Cardiac muscle cell (in vitro differentiated cells and primary cell): ENCODE results near the gene COL23A1. TPM values are rescaled to one million over a fixed set of nuclear protein-coding genes. Genes with fewer than 3 reads are reported as not detected.

Experiments used
- DNase-seq, 2 donors: peaks; one replicate each; pipeline versions ENCODE4 v3.0.0 to v3.0.0-alpha.2; 2010 to 2017; ENCODE audit warnings: low read depth in 1 of 2, low spot score in 1 of 2
- H3K27ac ChIP-seq: fragments of 200-600 bp; sonication (generic); 2 replicates; pipeline ENCODE4 v1.5.1; 2016
- H3K27me3 ChIP-seq: fragments of 200-600 bp; sonication (generic); 2 replicates; pipeline ENCODE4 v1.6.0; 2016; ENCODE audit warnings: control low read depth
- H3K36me3 ChIP-seq: fragments of 200-600 bp; sonication (generic); 2 replicates; pipeline ENCODE4 v1.5.1; 2016; ENCODE audit warnings: control low read depth
- H3K4me1 ChIP-seq: fragments of 200-600 bp; sonication (generic); 2 replicates; pipeline ENCODE4 v1.8.1; 2017; ENCODE audit warnings: low read depth, mild to moderate bottlenecking, mixed run types
- H3K4me3 ChIP-seq: fragments of 200-600 bp; sonication (generic); 2 replicates; pipeline ENCODE4 v1.5.1; 2016; ENCODE audit warnings: mild to moderate bottlenecking
- H3K9me3 ChIP-seq: fragments of 200-600 bp; sonication (generic); 2 replicates; pipeline ENCODE4 v1.5.1; 2017; ENCODE audit warnings: low read depth, mild to moderate bottlenecking, control low read depth
- CTCF ChIP-seq: IDR thresholded peaks from 2 replicates; pipeline ENCODE4 v1.5.1; 2012; ENCODE audit warnings: low read depth, mild to moderate bottlenecking, low read length
- polyA plus RNA-seq: library from polyadenylated mRNA; unstranded; fragments of >200 nt; fragmentation: Nextera tagmentation; extraction: Ambion mirVana; gene quantifications from 2 replicates; pipeline ENCODE4 v1.2.1, GENCODE V29; 2016
- total RNA-seq: library from RNA; depleted of rRNA; stranded (reverse); fragments of >200 nt; gene quantifications from 2 replicates; pipeline ENCODE4 v1.2.3, GENCODE V29; 2016

The COL23A1 gene
- total and polyA plus RNA-seq, 2 experiments from 2014 or later = 28.9 to 43.0 TPM

DNA sequence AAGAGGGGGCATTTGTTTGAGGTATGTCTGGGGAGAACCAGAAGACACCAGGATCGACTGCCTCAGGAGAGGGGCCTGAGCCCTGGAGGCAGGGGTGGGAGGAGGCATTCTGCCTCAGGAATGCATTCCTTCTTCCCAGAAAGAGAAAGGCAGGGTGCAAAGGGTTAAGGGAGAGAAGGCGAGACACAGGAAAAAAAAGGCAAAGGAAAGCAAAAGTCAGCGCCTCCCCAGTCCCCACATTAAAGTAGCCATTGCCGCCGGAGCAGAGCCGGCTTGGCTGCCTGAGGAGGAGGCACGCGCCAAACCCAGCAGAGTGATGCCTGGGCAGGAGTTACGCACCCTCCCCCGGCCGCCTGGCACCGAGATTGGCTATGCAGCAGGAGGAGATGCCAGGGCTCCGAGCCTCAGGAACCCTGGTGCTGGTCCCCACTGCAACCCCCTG lies 233.7 kb downstream of the COL23A1 start:
- Histone ChIP-seq H3K4me1 (peaks cover 13% of the 10 kb centered on the region), H3K36me3 (no peaks in the 10 kb centered on the region), H3K27ac (no peak overlapping the region), H3K27me3 (no peaks in the 10 kb centered on the region), H3K4me3 (no peak overlapping the region), H3K9me3 (no peaks in the 10 kb centered on the region)
- TF ChIP-seq CTCF = no peak
- DNase-seq = no peak

- H3K4me3 ChIP-seq = no peak overlapping the region
- H3K9me3 ChIP-seq = no peaks in the 10 kb centered on the region
- no peaks in the 10 kb centered on the region for H3K27me3 ChIP-seq
- no peak for DNase-seq
- no peak overlapping the region for H3K27ac ChIP-seq
- peaks cover 13% of the 10 kb centered on the region for H3K4me1 ChIP-seq
- no peak for TF ChIP-seq CTCF
- H3K36me3 ChIP-seq = no peaks in the 10 kb centered on the region
These were observed 234.5 kb downstream of the COL23A1 start for GRCh38 chr5:178355671-178356070.

DNA sequence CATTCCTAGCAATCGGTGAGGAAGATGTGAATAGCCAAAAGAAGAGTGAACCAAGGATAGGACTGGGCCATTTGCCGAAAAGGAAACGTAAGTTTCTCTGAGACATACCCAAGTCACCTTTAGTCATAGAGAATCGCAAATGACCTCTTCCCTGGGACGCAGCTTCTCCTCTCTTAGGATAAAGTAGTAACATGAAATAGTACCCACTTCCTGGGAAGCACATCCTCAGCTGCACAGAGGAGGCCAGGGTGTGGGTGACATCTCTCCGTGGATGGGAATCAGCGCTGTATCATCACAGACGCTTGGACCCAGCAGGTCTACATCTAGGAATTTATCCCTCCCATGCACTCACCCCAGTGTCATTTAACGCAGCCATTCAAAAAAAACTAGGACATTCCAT lies 236.7 kb downstream of the COL23A1 start:
- no peaks in the 10 kb centered on the region for H3K27me3 ChIP-seq
- no peaks in the 10 kb centered on the region for H3K9me3 ChIP-seq
- no peaks in the 10 kb centered on the region for H3K36me3 ChIP-seq
- peaks cover 13% of the 10 kb centered on the region for H3K4me1 ChIP-seq
- no peak overlapping the region for H3K4me3 ChIP-seq
- TF ChIP-seq CTCF = no peak
- no peak for DNase-seq
- no peak overlapping the region for H3K27ac ChIP-seq

GRCh38 chr5:178352035-178352349 lies 238.2 kb downstream of the COL23A1 start:
- Histone ChIP-seq H3K36me3 (no peaks in the 10 kb centered on the region), H3K27me3 (no peaks in the 10 kb centered on the region), H3K4me1 (peaks cover 8% of the 10 kb centered on the region), H3K4me3 (no peak overlapping the region), H3K27ac (no peak overlapping the region), H3K9me3 (no peaks in the 10 kb centered on the region)
- TF ChIP-seq CTCF = no peak
- DNase-seq = no peak

- TF ChIP-seq CTCF = no peak
- H3K27ac ChIP-seq = no peak overlapping the region
These were observed 238.8 kb downstream of the COL23A1 start for GRCh38 chr5:178351221-178352034.

More at GRCh38 chr5:178351221-178352034, 238.8 kb downstream of the COL23A1 start:
- no peaks in the 10 kb centered on the region for H3K27me3 ChIP-seq
- no peaks in the 10 kb centered on the region for H3K36me3 ChIP-seq
- peaks cover 3% of the 10 kb centered on the region for H3K4me1 ChIP-seq
- no peaks in the 10 kb centered on the region for H3K9me3 ChIP-seq
- DNase-seq = no peak
- no peak overlapping the region for H3K4me3 ChIP-seq
